NCI-H128 (cell line): ENCODE results near the gene PRPF8.
A peak's percentile ranks its signal among the peaks of the same experiment; 100 is the strongest.

Experiments used
- DNase-seq: peaks from one replicate; lab custom pipeline; 2025; ENCODE audit not compliant: unreplicated experiment; lab: John Stamatoyannopoulos, UW

Gene PRPF8

DNA sequence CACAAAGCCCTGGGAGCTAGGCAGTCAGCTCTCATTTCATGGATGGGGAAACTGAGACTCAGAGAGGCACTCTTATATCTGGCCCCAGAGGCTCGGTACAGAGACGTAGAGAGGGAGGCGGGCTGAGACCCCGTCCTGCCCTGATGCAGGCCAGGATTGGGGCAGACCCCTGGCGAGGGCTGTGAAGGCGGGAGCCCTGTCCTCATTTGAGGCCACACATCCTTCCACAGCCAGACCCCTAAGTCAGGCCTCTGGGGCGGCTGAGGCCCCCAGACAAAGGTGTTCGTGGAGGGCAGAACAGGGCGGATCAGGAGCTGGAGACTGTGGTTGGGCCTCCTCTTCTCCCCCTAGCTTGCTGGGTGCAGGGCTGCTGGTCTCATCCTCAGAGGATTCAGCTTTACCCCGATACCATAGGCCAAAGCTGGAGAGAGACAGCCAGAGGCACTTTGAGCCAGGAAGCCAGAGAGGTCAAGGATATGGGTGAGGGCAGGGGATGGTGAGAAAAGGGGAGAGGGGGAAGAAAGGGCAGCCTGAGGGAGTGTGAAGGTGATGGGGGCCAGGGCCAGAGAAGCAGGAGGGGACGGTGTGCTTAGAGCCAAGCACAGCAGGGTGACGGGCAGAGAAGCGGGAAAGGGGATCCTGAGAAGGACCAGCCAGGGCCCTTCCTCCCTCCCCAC lies 38.3 kb downstream of the PRPF8 start:
- no peak for DNase-seq

DNA sequence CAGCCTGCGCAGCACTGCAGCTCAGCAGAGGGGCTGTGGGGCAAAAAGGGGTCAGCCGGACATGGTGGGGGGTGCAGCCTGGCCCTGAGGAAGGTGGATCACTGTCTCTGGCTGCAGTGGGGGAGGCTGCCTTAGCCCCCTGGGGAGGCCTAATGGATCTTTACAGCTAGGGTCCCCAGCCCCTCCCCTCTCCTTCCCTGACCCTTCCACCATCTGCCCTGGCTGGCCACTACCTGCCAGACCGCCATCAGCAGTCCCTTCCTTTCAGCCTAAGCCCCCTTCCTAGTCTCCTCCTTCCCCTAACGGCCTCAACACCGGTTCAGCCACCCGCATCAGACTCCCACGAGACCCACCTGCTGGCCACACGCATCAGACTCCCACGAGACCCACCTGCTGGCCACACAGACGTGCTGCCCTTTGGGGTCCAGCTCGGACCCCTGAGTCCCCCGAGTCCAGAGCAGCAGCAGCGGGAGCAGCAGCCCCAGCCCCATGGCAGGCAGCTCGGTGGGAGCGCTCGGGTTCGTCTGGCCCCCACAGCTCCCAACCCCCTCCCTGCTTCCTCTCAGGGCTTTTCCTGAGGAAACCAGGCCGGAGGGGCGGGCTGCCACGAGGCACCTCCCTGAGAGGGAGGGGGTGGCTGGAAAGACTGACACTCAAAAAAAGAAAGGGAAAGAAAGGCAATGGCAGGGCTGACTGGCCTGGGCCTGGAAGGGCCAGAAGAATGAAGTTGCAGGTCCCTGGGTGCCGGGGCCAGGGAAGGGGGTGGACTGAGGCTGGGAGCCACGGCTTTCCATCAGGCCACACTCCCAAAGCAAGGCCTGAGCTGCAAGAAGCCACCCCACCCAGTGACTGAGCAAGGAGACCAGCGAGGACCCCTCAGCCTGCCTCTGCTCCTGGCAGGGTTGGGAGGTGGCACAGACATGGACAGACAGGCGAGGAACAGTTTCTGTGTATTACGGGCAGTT lies 39.2 kb downstream of the PRPF8 start, which contains the start of gene SCARF1:
Gene SCARF1 (minus strand): TSS at position 526 of the 965 bp plus-strand sequence. CDS start 35 bp downstream, at position 491.
- DNase-seq, result no peak

DNA sequence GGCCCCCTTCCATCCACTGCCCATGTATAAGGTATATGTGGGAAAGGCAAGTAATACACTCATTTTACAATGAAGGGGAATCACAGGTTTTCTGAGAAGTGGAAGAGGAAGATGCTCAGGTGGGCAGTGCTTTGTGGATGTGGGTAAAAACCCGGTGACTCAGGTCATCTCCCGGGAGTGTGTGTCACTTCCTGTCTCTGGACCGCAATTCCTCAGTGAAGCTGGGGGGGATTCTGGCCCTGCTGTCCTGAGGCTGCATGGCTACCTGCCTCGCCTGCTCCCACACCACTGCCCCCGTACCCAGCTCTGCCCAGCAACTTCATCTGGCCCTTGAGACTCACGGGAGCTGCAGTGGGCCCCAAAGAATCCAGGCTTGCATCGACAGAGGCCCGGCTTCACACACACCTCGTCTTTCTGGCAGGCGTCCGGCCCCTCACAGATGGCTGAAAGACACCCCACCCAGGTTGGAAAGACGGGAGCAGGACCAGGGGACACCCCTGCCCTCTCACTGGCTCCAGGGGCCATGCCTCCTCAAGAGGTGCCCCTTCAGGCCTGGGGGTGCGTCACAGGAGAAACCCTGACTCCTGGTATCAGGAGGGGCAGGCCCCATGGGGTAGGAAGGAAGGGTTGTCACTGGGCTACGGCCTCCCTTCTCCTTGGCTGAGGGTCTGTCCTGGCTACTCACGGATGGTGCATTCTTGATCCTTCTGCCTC lies 40.0 kb downstream of the PRPF8 start:
- DNase-seq, result no peak

DNA sequence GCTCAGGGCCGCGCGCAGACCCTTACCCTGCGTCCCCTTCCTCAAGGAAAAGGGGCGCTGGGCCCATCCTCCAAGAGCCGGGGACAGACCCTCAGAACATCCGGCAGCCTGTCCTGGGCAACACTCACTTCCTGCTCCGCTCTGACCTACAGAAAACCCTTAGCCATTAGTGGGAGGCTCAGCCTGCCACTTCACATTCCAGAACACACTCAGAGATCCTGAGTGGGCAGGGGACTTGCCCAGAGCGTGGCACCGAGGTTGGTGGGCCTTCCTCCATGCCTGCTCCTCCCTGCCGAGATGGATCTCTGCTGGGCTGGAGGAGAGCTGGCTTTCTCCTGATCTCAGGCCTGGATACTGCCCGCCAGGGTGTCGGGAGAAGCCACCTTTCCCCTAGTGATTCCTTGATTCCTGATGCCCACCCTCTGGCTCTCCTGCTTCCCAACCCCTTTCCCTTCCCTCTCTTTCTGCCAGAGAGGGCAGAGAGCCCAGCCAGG lies 40.6 kb downstream of the PRPF8 start:
- DNase-seq, result no peak

DNA sequence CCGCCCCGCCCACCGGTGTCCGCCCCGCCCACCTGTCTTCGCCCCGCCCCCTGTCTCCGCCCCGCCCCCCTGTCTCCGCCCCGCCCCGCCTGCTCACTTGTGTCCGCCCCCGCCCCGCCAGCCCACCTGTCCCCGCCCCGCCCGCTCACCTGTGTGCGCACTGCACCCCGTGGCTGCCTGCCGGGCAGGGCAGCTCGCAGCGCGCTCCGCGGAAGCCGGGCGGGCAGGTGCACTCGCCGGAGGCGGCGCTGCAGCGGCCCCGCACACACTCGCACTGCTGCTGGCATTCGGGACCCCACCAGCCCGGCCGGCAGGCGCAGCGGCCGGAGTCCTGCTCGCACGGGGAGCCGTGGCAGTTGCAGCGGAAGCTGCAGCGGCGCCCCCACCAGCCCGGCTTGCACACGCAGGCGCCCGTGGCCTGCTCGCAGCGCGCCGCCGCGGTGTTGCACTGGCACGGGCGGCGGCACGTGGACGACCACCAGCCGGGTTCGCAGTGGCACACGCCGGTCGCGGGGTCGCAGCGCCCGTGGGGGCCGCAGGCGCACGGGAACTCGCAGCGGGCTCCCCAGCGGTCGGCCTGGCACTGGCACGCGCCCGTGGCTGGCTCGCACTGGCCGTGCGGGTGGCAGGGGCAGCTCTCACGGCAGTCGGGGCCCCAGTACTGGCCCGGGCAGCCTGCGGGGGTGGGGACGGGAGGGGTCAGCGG lies 41.2 kb downstream of the PRPF8 start:
- DNase-seq, result no peak

DNA sequence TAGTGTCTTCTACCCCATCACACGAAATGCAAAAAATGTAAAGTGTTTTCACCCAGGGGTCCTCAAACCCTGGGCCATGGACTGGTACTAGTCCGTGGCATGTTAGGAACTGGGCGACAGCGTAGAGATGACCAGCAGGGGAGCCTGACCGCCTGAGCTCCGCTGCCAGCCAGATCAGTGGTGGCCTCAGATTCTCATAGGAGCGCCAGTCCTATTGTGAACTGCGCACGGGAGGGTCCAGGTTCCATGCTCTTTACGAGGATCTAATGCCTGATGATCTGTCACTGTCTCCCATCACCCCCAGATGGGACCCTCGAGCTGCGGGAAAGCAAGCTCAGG lies 43.6 kb downstream of the PRPF8 start:
- DNase-seq, result no peak

DNA sequence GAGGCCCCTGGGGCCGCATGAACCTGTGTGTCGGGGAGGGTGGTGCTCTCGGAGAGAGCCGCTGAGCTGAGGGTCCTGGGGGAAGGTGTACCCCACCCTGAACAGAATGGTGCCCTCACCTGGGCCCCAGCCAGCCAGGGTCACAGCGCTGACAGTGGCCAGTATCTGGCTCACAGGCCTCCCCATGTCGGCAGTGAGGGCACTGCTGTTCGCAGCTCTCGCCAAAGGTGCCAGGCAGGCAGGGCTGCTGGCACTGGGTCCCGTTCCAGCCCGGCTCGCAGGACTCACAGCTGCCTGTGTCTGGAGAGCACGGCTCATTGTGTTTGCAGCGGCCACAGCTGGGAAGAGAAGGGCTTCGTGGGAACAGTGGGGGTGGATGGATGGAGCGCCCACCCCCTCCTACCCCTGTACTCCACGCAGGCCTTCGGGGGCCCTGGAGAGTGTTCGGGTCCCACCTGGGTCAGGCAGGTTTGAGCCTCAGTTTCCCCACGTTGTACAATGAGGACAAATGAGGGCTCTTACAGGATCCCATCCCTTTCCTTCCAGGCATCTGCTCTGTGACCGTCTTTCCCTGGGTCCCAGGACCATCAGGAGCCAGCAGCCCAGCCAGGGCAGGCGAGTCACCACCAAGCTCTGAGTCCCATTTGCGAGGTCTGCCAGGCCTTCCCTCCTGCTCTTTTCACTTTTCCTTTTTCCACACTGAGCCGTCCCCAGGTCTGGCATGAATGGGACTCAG lies 44.2 kb downstream of the PRPF8 start:
- DNase-seq, result no peak

DNA sequence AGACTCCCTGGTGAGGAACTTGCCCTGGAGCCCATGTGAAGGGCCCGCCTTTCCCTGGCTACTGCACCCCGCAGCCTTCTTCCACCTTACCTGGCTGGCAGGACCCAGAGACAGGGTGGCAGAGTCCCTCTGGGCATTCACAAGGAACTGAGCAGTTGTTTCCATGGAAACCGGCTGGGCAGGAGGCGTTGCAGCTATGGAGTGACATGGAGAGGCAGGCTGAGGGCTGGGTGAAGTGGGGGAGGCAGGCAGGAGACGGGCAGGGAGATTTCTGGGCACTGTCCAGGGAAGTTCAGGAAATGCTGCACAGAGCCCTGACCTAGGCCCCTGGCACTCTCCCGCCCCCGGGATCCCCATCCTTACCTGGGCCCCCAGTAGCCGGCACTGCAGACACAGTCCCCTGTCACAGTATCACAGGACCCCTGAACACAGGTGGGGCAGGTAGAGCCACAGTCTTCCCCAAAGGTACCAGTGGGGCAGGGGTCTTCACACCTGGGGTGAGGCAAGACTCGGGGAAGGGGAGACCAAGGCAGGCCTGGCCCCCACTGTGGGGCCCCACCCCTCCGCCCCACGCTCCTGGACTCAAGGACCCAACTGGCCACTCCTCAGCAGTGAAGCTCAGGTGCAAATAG lies 45.0 kb downstream of the PRPF8 start:
- DNase-seq, result no peak

DNA sequence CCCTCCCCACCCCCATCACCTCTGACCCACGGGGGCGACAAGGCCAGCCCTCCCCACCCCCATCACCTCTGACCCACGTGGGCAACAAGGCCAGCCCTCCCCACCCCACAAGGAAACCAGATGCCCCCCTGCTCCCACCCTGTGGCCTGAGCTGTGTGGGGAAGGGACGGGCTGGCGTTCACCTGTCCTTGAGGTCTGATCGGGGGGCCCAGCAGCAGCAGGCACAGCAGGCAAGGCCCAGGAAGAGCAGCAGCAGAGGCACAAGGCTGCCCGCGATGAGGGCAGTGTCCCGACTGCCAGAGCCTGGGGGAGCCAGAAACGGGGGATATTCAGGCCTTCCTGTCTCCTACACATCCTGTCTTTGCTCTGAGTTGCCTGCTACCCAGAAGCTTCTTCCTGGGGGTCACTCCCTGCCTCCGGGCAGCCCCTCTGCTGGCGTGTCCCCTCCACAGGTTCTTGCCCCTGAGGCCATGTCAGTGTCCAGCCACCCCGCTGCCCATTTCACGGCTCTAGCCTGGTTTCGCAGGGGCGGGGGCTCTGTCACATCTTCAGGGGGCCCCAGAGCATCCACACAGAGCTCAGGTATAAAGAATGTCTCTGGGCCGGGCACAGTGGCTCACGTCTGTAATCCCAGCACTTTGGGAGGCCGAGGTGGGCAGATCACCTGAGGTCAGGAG lies 45.9 kb downstream of the PRPF8 start:
- DNase-seq, result no peak

DNA sequence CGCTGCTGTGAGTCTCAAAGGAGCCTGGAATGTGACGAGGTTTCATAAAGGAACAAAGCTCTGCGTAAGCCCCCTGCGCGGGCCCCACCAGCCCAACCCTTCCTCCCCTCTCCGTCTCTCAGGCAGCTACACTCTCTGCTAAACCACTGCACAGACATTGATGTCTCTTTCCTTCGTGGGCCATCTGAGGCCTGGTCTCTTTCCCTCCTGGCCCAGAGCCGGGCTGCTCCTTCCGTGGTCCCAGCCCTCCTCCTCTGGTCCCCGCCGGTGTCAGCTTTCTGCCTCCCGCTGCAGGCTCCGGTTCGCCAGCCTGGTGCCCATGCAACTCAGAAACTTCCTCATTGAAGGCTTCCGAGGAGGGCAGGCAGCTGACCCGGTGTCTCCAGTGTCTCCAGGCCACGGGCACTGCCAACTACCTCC lies 46.5 kb downstream of the PRPF8 start:
- no peak for DNase-seq

DNA sequence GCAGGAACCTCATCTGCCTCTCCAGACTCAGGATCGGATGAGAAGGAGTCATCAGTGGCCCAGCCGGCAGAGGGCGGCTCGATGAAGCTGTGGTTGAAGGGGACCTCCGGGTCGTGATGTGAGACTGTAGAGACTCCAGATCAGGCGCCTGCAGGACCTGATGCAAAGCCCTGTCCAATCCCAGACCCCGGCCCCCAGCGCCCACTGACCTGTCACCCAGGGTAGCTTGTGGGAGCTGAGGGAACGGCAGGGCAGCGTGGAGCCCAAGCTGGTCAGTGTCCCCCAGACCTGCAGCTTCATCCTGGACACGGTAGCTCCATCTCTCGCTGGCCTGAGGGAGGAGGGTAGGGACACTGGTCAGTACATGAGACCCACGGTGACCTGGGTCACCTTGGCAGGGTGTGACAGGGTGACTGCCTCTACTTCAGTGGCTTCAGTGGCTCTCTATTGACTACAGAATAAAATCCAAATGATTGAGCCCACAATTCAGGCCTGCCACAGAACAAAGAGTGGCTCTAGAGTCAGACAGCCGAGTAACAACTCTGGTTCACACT lies 47.9 kb downstream of the PRPF8 start:
- DNase-seq, result no peak

DNA sequence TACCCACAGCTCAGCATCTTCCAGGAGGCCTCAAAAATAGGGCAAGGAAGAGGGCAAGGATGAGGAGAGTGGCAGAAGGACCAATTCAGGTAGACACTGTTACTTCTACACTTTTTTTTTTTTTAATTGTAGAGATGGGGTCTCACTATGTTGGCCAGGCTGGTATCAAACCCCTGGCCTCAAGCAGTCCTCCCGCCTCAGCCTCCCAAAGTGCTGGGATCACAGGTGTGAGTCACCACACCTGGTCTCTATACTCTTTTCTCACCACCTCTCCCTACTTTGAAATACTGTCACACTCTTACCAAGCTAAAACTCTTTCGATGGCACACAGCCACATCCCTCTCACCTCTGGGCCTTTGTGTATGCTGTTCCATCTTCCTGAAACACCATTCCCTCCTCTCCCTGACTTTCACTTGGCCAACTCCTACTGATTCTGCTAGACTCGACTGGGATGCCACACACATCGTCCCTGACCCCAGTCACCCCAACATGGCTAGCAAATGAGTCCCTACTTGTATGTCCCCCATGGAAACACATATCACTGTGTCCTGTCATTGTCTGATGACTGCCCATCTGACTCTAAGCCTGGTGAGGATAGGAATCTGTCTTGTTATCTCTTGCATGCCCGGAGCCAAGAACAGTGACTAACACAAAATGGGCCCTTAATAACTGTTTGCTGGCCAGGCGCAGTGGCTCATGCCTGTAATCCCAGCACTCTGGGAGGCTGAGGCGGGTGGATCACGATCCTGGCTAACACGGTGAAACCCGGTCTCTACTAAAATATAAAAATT lies 48.8 kb downstream of the PRPF8 start:
- no peak for DNase-seq

DNA sequence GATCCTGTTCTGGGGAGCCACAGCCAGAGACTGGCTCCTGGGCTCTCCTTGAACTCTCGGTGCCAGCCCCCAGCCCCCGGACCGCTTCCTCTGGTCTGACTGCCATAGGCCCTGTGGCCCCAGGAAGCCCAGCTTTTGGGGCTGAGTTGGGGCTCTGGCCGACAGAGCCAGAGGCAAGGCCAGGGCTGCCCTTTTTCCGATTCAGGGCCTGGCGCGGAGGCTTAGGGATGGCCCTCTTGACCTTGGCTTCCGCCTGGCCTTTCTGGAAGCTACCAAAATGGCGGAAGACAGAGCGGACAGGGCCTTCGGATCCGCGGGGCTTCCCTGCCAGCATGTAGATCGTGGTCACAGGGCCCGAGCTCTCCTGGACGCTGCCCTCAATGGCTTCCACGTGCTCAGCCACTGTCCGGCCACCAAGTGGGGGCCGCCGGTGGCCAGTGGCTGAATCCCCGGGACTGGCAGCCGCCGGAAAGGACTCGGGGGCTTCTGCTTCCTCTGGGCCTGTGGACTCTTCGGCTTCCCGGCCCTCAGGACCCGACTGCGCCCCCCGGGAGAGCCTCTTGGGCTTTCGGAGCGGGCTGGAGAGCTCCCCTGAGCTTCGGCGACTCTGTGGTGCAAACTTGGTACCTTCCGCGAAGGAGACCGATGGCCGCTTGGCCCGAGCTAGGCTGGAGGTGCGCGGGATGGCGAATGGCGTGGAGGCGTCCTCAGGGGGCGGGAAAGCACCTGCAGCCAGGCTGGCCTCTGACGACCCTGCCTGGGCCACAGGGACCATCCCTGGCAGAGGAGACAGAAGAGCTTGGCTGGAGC lies 49.6 kb downstream of the PRPF8 start:
- no peak for DNase-seq

DNA sequence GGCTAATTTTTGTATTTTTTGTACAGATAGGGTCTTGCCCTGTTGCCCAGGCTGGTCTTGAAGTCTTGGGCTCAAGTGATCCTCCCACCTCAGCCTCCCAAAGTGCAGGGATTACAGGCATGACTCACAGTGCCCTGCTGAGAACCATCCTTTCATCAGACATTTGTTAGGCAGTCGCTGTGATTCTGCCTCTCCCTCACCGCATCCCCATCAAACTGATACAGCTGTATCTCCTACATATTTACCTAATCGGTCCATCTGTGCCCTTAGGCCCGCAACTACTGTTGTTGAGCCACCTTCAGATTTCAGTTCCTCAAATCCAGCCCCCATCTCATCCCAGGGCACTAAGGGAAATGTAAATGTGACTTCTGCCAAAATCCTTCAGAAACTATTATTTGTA lies 54.0 kb downstream of the PRPF8 start:
- no peak for DNase-seq

DNA sequence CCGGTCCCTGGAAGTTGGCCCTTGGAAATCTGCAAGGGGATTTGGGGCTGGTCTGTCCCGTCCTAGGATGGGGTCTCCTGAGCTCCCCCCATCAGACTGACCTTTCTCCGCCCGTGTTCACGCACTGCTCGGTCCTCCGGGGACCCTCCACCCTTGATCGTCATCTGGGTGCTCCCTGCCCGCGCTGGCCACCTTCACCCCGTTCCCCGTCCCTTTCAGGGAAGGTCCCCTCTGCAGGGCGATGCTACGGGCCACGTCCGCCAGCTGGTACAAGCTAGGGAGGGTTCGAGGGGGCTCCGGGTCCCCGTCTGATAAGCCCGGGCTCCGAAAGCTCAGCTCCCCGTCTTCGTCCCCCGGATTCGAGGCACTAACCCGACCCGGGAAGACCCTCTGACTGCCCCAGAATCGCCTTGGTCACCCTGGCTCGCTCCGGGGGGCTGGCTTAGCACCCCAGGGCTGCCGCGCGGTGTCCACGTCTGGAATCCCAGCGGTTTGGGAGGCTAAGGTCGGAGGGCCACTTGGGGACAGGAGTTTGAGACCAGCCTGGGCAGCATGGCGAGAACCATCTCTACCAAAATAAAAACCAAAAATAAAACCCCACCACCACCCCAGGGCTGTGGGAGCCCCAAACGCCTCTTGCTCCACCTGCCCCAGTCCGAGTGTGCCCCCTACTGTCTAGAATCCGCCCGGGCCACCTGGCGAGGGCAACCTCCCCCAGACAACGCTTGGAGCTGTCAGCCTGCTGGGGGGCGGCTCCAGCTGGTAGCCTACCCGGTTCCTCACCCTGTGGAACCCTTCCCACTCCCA lies 55.0 kb downstream of the PRPF8 start:
- peak; percentile 5 for DNase-seq

DNA sequence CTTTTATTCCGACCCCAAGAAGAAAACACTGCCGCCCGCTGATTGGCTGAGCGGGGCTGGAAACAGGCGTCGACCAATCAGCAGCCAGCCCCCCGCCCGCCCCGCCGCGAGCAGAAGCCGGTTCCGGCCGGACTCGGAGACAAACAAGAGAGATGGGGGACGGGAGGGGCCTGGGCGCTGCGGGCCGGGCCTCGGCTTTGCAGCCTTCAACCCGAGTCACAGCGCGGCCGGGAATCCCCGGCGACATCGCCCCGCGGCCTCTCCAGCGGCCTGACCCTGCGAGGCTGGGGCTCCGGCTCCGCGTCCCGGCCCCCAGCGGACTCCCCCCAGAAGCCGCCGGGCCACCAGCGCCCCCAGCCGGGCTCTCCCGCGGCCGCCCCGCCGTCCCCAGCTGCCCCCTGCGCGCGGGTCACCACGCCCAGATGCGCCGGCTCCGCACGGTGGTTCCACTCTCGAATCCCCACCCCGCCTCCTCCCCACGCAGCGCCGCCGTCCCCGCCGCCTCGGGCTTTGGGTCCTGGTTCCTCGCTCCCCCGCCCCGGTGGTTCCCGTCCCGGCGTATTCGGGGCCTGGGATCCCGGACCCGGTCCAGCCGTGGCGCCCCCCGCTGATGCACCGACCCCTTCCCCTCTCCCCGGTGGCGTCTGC lies 55.7 kb downstream of the PRPF8 start:
- peak; percentile 80 for DNase-seq
